GM19025 (cell line): ENCODE measurements around the gene ANAPC7.
"Not testable (repeated sequence)": the region's sequence is repeated elsewhere in the genome, so short reads cannot be mapped to it uniquely, and the experiment has no call there.

Experiments used
- ATAC-seq: cut with Tn5 transposase; IDR thresholded peaks from one replicate; pipeline ENCODE4 v1.9.1; 2021; ENCODE audit warnings: mild to moderate bottlenecking, low read depth, moderate library complexity; ENCODE audit not compliant: unreplicated experiment

The ANAPC7 gene

DNA sequence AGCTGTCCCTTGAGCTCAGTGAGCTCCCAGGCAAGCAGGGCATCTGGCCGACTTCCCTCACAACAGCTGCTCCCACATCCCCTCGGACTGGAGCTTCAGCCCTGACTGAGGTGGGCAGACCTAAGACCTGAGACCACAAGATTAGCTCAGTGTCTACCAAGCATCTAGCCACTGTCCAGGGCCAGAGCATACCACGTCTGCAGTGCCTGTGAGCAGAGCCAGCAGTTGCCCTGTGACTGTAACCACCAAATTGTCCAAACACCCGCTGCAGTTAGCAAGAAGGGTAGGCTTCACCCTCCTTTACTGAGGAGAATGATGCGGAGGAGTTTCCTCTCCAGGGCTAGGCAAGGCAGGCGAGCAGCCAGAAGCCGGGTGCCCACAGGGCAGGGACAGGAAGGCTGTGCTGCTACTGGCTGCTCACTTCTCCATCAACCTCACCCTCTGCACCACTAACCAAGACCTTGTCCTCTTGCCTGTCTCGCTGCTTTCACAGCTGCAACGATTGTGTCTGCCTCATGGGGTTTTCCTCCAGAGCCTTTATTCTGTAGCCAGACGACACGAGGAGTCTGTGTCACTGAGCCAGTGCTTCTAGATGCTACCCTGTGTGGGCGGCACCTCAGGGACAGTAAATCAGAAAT is 53.9 kb downstream of the ANAPC7 start:
- no peak for ATAC-seq

DNA sequence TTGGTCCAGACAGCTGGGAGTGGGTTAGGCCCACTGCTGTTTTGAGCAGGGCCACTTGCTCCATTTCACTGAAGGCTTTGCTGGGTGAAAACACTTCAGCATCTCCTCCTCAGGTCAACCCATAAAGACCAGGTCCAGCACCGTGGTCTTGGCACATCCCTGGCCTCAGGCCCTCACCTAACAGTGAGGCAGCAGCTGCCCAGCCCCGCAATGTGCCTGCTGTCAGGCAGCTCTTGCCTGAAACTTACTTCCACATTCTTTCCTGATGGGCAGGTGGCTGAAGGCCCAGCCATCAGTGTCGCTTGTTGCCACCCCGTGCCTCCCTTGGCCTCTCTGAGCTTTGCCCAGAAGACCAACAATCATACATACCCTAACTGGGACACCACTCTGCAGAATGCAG is 54.4 kb downstream of the ANAPC7 start:
- ATAC-seq = no peak

DNA sequence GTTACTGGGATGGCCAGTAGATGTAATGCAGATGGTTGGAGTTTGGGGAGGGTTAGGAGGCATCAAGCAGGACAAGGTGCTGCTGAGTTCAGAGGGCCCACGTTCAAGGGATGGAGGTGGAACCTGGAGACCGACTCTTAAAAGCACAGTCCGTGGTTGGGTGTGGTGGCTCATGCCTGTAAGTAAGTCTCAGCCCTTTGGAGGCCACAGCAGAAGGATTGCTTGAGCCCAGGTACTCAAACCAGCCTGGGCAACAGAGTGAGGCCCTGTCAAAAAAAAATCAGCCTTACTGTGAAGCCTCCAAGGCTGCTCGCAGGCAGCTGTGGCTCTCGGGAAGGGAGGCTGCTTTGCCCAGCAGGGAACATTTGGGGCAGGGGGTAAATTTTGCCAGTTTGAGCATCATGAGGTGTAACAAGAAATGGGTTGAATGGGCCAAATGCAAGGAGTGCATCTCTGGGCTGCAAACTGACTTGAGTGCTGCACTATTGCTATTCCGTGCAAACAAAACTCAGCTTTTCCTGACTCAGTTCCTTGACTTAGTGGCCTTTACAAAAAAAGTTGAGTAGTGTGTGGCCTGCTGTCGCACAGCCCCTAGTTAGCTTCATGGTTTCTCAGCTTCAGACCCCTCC is 55.0 kb downstream of the ANAPC7 start:
- no peak for ATAC-seq

DNA sequence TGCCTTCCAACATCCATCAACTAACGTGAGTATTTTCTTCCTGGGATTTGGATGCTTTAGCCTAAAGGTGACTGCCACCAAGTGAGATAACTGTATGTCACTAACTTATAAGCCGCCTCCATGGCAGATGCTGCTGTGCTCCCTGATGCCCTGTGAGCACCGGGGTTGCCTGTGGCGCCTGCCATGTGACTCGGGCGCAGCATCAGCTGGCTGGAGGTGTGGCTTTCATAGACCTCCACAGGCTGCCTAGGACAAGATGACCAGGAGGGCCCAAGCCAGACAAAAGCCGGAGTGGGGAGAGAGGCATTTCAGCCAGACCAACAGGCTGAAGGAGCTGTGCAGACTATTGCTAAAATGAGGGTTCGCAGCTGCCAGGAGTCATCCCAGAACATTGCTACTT is 55.7 kb downstream of the ANAPC7 start:
- ATAC-seq = no peak

DNA sequence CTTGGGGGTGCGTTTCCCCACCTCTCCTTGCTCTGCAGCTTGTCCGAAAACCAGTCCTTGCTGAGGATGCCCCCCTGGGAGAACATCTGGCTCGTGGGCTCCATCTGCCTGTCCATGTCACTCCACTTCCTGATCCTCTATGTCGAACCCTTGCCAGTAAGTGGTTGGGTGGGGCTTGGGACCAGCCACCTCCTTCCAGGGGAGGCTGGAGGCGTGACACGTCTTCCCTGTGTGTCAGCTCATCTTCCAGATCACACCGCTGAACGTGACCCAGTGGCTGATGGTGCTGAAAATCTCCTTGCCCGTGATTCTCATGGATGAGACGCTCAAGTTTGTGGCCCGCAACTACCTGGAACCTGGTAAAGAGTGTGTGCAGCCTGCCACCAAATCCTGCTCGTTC is 57.5 kb downstream of the ANAPC7 start:
- ATAC-seq = no peak

DNA sequence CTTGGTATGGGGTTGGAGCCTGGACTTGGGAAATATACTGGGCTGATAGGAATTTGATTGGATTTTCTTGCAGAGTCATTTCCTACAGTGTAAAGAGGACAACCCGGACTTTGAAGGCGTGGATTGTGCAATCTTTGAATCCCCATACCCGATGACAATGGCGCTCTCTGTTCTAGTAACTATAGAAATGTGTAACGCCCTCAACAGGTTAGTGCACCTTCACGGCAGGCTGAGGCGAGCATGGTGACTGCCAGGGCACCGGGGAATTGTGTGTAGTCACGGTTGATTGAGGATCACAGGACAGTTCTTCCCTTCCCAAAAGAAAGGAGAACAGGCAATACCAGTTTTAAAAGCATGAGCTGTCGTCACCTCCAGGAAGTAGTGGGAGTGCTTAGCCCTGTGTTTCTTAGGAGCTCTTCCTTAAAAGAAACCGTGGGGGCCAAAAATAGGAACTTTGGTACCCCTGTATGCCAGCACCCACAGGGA is 58.3 kb downstream of the ANAPC7 start:
- ATAC-seq = no peak

DNA sequence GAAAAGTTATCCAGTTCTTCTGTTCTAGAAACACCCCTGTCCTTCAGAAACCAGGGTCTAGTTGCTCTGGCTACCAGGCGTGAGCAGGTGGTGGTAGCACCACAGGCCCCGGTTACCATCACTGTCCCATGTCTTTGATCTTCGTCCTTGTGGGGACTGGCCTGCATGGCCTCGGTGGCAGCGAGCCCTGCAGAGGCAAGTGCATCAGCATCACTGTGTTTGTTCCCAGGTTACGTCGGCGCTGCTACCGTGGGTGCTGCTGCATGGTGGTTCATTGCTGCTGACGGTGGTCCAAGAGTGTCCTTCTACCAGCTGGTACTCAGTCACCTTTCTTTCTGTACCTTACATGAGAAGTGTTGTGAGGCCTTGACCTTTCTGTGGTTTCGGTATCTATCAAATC is 58.9 kb downstream of the ANAPC7 start:
- no peak for ATAC-seq

DNA sequence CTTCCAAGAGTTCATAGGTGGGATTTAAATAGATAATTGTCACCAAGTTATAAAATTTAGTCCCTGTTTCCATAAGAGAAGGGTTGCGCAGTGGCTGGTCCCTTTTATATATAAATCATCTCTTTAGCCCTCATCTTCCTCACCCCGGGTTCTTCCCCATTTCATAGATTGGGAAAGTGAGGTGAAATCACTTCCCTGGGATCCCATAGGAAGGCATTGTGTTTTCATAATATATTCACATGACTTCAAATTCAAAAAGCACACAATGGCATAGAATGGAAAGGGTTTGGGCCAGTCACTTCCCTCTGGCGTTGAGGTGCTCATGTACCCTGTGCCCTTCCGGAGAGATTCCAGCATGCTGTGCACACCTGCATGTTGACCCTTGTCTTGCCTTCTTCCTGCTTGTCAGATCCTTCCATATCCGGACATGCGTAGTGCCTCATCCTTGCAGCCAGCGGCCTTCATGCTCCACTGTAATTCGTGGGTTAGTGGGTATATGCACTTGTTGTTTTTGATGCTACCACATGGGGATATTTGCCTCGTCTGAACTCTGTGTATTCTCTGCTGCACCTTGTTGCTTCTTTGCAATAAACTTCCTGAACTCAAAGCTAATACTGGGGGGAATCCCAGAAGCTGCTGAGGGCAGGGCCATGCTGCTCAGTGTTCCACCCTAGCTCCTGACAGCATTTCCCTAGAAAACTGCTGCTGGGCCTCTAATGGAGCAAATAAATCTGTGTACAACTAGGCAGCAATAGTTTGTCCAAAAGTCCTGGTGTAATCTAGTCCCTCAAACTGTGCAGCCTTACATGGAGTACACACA is 59.6 kb downstream of the ANAPC7 start:
- ATAC-seq = no peak

DNA sequence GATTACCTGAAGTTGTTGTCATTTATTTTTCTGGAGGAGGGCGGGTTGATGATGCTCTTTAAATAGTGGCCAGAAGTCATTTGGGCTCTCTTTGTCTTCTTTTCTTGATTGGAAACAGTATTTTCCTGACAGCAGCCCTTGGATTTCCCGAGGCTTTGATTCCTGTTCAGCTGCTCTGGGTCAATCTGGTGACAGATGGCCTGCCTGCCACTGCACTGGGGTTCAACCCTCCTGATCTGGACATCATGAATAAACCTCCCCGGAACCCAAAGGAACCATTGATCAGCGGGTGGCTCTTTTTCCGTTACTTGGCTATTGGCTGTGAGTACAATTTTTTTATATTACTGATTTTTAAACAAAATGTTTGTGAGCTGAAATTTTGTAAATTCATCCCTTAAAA is 60.4 kb downstream of the ANAPC7 start:
- no peak for ATAC-seq

DNA sequence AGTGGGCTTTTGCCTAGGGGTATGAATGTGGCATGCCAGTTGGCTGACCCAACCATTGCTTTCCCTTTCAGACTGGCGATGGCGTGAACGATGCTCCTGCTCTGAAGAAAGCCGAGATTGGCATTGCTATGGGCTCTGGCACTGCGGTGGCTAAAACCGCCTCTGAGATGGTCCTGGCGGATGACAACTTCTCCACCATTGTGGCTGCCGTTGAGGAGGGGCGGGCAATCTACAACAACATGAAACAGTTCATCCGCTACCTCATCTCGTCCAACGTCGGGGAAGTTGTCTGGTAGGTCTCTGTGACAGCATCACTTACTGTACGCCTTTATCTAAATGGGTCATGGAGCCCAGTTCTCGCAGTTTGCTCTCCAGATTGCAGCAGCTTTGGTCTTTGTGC is 61.4 kb downstream of the ANAPC7 start:
- no peak for ATAC-seq

DNA sequence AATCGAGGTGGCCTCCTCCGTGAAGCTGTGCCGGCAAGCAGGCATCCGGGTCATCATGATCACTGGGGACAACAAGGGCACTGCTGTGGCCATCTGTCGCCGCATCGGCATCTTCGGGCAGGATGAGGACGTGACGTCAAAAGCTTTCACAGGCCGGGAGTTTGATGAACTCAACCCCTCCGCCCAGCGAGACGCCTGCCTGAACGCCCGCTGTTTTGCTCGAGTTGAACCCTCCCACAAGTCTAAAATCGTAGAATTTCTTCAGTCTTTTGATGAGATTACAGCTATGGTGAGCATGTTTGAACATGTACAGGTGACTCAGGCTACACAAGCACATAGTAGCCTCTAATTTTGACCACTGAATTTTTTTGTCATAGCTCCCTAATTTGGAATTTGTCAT is 62.8 kb downstream of the ANAPC7 start:
- ATAC-seq = no peak

DNA sequence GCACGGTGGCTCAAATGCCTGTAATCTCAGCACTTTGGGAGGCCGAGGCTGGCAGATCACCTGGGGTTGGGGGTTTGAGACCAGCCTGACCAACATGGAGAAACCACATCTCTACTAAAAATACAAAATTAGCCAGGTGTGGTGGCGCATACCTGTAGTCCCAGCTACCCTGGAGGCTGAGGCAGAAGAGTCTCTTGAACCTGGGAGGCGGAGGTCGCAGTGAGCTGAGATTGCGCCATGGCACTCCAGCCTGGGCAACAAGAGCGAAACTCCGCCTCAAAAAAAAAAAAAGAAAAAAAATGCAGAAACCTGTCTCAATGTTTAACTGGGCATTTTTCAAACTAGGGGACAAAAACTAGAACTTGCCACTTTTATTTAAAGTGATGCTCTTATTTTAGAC is 63.2 kb downstream of the ANAPC7 start:
- ATAC-seq = not testable (repeated sequence)

DNA sequence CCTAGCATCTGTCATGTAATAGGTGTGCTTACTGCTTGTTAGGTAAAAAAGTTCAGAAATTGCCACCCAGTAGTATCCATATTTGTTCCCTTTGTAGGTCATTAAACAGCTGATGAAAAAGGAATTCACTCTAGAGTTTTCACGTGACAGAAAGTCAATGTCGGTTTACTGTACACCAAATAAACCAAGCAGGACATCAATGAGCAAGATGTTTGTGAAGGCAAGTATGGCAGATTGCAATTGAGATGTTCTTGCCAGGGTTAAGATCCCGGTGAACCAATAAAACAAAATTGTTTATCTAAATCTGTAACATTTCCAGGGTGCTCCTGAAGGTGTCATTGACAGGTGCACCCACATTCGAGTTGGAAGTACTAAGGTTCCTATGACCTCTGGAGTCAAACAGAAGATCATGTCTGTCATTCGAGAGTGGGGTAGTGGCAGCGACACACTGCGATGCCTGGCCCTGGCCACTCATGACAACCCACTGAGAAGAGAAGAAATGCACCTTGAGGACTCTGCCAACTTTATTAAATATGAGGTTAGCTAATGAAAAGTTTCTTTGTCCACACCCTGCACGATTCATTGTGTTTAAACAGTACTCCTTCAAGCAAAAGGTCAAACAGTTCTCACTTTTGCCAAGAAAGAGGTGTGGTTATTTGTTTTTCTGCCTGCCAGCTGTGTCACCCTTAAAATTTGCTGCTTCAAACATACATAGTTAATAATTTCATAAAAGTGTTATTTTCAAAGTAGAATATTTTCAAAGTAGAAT is 64.1 kb downstream of the ANAPC7 start:
- ATAC-seq = no peak

DNA sequence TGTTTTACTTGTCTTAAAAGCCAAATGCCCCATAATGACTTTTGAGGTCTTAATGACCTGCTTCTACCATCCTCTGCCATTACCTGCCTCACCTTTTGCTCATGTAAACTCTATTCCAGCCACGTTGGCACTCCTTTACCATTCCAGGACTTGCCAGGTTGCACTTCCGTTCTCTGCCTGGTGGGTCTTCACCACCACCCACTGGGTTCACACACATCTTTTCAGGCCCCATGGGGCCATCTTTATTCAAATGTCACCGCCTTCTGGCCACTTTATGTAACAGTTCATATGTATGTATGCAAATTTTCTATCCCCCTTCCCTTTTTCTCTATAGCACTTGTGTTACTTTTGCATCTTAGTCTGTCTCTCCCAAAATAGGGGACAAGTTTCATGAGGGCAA is 64.8 kb downstream of the ANAPC7 start:
- no peak for ATAC-seq

DNA sequence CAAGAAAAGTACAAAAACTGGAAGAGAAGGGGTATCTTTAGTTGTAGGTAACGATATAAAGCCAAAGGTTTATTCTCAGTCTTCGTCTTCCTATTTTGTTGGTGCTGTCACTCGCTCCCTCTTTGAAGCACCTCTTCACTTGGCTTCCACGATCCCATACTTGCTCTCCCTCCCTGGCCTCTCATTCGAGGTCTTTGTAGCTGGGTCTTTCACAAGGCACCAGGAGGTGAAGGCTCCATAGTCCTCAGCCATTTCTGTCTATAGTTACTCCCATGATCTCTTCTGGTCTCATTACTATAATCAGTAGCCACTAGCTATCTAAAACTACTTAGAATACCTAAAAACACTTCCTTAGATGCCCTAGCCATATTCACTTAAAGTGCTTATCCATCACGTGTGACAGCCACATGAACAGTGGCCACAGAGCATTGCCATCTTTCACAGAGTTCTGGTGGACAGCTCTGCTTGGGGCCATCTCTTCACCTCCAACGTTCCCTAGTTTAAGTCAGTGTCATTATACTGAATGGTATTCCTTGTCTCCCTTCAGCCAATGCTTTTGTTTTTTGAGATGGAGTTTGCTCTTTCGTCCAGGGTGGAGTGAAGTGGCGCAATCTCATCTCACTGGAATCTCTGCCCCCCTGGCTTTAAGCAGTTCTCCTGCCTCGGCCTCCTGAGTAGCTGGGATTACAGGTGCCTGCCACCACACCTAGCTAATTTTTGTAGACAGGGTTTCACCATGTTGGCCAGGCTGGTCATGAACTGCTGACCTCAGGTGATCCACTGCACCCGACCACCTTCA is 65.4 kb downstream of the ANAPC7 start:
- no peak for ATAC-seq

DNA sequence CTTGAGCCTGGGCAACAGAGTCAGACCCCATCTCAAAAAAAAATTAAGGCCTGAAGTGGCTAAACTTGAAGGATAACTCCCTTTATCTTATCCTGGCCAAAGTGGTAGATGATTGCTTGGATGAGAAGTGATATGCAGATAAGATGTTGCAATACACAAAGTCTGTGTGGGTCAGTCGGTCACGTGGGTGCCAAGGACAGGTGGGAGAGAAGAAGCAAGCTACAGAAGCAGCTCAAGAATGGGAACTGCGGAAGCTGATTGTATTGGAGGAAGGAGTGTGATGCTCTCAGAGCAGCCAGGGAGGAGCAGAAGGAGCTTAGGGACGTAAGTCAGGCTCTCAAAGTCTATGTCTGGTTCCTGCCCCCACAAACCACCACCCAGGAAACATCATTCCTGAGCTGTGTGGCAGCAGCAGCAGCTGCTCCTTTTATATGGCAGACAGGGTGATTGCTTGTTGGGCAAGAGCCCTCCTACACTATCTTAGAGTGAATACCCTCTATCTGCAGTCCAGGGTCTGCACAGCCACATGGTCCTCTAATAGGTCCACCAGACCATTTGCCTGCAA is 67.9 kb downstream of the ANAPC7 start:
- no peak for ATAC-seq

DNA sequence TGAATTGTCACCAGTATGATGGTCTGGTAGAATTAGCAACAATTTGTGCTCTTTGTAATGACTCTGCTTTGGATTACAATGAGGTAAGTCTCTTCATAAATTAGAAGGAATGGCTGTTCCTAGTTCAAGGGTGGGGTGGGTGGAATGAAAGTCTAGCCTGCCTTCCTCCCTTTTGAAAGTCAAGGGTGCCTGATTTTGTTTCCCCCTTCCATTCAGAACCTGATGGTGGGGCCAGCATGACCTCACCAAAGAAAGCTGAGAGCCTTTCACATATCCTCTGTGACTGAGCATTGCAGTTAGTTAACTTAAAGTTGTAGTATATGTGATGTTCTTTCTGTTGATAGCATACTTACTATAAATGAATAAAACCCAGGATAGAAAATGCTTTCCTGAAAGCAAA is 70.3 kb downstream of the ANAPC7 start:
- ATAC-seq = no peak

DNA sequence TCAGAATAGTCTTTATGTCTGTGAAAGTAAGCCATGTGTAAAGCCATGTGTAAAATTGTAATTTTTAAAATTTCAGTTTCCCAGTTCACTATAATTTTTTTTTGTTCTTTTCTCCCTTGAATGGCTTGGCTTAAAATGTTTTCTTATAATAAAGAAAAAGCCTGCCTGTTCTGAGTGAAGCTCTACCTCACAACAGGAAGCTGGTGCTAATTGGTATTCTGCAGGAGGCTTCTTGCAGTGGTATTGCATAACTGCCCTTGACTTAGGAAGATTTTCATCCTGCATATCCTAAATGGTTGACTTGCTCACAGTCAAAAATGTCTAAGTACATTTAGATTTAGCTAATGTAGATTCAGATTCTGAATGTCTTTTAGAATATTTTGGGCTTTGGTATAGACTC is 73.0 kb downstream of the ANAPC7 start:
- no peak for ATAC-seq

DNA sequence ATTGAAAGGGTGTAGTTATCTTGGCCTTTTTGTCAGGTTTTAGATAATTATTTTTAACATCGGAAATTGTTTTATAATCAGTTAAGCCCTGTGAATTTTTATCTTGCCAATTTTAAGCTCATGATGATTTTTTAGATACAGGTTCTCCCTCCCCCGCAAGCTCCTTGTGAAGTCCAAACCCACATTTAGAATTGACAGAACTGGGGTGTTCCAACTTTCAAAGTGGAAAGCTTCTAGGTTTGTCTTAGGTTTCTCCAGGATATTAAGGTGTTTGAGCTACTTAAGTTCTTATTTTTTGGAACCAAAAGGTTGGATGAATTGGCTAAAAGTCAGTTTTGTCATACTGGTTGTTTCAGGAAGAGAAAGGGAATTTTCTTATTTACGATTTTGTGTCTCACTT is 73.4 kb downstream of the ANAPC7 start:
- no peak for ATAC-seq

DNA sequence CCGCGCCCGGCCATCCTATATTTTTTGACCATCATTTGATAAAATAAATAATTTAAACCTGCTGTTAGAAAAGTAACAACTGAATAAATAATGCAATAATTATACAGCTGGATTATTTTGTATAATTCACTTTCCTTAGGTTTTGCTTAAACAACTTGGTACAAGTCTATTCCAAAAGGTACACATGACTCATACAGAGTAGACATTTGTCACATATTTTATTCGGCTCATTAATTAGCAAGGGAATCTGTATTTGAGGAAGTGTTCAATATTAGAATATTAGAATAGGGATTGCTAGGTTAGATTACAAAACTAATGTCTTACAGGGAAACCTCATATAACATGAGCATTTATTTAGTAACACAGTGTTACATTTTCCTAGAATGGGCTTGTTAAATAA is 73.8 kb downstream of the ANAPC7 start:
- ATAC-seq = no peak
